C4-2B (cell line): Measurements from ENCODE around the gene SMO.

ENCODE experiments used
- H3K27ac ChIP-seq: fragments of 450-650 bp; 2 replicates; pipeline ENCODE4 v1.5.1; 2017
- ZFX ChIP-seq: fragments of 450-650 bp; IDR thresholded peaks from 2 replicates; pipeline ENCODE4 v1.6.1; 2017
- TF ChIP-seq, protein P1 (sequence below): fragments of 450-650 bp; conservative IDR thresholded peaks from 2 replicates; pipeline ENCODE4 v1.5.1; 2017; ENCODE audit warnings: mild to moderate bottlenecking

SMO gene

GRCh38 chr7:129203050-129203741, 14.8 kb downstream of the SMO start:
- no peak overlapping the region for H3K27ac ChIP-seq
- TF ChIP-seq ZFX = no peak
- TF ChIP-seq, protein P1, sequence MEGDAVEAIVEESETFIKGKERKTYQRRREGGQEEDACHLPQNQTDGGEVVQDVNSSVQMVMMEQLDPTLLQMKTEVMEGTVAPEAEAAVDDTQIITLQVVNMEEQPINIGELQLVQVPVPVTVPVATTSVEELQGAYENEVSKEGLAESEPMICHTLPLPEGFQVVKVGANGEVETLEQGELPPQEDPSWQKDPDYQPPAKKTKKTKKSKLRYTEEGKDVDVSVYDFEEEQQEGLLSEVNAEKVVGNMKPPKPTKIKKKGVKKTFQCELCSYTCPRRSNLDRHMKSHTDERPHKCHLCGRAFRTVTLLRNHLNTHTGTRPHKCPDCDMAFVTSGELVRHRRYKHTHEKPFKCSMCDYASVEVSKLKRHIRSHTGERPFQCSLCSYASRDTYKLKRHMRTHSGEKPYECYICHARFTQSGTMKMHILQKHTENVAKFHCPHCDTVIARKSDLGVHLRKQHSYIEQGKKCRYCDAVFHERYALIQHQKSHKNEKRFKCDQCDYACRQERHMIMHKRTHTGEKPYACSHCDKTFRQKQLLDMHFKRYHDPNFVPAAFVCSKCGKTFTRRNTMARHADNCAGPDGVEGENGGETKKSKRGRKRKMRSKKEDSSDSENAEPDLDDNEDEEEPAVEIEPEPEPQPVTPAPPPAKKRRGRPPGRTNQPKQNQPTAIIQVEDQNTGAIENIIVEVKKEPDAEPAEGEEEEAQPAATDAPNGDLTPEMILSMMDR = no peak

DNA sequence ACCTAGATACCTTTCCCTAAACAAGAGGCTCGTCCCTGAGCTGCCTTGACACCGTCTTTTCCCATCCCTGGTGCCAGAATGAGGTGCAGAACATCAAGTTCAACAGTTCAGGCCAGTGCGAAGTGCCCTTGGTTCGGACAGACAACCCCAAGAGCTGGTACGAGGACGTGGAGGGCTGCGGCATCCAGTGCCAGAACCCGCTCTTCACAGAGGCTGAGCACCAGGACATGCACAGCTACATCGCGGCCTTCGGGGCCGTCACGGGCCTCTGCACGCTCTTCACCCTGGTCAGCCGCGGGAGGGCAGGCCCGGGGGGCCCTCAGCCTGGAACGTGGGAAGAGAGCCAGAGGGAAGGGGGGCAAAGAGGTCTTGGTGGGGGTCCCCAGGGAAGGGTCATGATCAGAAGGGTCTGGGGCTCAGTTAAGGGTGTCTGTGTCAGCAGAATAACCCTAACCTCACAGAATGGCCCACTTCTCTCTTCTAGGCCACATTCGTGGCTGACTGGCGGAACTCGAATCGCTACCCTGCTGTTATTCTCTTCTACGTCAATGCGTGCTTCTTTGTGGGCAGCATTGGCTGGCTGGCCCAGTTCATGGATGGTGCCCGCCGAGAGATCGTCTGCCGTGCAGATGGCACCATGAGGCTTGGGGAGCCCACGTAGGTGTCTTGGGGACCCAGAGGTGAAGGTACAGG, 16.8 kb downstream of the SMO start:
- H3K27ac ChIP-seq = no peak overlapping the region
- TF ChIP-seq, protein P1 = no peak
- TF ChIP-seq ZFX = no peak

GRCh38 chr7:129205987-129206785, 17.8 kb downstream of the SMO start:
- no peak overlapping the region for H3K27ac ChIP-seq
- TF ChIP-seq ZFX = no peak
- TF ChIP-seq, protein P1 = no peak

DNA sequence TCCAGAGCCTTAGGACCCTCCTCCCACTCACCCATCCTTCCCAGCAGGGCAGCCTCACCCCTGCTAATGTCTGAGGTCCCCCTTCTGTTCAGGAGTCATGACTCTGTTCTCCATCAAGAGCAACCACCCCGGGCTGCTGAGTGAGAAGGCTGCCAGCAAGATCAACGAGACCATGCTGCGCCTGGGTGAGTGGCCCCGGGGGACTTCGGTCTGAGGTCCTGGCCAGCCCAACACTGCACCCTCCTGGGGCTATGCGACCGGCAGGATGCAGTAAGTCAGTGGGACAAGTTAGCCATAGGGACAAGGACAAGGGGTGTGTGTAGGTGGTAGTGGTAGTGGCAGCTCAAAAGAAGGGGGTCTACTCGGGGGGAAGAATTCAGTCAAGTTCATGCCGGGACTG, 20.2 kb downstream of the SMO start:
- TF ChIP-seq, protein P1 = no peak
- no peak for TF ChIP-seq ZFX
- no peak overlapping the region for H3K27ac ChIP-seq

DNA sequence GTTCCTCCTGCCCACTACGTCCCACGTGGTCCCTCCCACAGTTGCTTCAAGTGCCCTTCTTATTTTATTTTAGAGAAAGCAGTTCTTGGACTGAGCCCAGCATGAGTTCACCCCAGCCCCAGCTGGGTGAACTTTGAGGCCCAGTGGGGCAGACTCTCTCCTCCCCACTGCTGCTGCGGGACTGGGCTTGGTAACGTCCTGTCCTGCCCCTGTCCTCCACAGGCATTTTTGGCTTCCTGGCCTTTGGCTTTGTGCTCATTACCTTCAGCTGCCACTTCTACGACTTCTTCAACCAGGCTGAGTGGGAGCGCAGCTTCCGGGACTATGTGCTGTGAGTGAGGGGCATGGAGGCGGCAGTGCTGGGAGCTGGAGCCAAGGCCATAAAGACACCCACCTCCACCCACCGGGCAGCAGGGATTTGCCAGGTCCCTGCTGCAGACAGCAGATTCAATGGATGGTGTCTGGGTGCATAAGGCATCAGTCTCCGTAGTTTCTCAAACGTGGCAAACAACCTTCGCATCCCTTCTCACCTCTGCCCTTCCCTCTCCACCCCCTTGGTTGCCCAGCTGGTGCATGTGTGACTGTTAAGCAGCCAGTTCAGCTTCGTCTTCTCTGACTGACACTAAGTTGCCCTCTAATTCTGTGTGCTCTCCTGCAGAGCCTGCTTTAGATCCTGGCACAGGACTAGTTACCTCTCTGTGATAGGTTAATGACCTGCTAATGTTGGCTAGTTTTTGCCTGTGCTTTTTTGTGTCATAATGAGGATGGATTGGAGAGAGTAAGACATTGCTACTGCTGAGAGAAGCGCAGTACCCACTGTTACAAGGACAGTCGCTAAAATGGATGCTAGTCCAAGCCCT, 20.9 kb downstream of the SMO start:
- H3K27ac ChIP-seq = no peak overlapping the region
- TF ChIP-seq, protein P1 = no peak

- H3K27ac ChIP-seq = no peak overlapping the region
- TF ChIP-seq, protein P1 = peak; percentile 98
- TF ChIP-seq ZFX = no peak
These were observed 22.0 kb downstream of the SMO start for GRCh38 chr7:129210256-129210988.
